Measurements from ENCODE around the gene RTN4IP1. TPM values are rescaled to one million over a fixed set of nuclear protein-coding genes. Genes with fewer than 3 reads are reported as not detected.
A peak's percentile ranks its signal among the peaks of the same experiment; 100 is the strongest.
"Not testable (repeated sequence)": the region's sequence is repeated elsewhere in the genome, so short reads cannot be mapped to it uniquely, and the experiment has no call there.

Gene RTN4IP1
- total RNA-seq, 1 donor from 2014 or later: 6.9 TPM

DNA sequence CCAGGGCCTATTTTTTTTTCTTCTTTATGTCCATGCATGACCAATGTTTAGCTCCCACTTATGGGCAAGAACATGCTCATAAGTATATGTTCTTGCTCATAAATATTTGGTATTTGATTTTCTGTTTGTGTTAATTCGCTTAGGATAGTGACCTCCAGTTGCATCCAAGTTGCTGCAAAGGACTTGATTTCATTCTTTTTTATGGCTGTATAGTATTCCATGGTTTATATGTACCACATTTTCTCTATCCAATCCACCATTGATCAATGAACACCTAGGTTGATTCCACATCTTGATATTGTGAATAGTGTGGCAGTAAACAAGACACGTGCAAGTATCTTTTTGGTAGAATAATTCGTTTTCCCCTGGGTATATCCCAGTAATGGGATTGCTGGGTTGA, 78.1 kb downstream of the RTN4IP1 start:
- no peak overlapping the region for H3K4me3 ChIP-seq (ENCODE audit: low read depth, low read length)
- DNase-seq (ENCODE audit: low read depth): no peak
- TF ChIP-seq, protein P1, sequence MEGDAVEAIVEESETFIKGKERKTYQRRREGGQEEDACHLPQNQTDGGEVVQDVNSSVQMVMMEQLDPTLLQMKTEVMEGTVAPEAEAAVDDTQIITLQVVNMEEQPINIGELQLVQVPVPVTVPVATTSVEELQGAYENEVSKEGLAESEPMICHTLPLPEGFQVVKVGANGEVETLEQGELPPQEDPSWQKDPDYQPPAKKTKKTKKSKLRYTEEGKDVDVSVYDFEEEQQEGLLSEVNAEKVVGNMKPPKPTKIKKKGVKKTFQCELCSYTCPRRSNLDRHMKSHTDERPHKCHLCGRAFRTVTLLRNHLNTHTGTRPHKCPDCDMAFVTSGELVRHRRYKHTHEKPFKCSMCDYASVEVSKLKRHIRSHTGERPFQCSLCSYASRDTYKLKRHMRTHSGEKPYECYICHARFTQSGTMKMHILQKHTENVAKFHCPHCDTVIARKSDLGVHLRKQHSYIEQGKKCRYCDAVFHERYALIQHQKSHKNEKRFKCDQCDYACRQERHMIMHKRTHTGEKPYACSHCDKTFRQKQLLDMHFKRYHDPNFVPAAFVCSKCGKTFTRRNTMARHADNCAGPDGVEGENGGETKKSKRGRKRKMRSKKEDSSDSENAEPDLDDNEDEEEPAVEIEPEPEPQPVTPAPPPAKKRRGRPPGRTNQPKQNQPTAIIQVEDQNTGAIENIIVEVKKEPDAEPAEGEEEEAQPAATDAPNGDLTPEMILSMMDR (conservative IDR thresholded peaks at IDR 0.05; ENCODE audit: low read depth, low read length): no peak

DNA sequence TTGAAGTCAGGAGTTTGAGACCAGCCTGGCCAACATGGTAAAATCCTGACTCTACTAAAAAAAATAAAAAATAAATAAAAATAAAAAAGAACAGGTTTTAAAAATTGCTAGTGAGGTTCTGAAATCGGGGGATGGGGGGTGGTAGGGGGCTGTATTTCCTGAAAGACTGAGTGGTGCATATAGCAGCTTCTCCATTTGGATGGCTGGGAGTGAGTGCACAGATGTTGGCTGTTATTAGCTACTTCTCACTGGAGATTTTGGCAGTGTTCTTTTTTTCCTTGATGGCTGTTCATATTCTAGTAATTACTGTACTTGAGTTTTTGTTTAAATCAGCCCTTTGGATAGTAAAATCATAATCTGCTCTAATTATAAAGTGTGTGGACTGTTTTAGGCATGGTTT, 79.8 kb downstream of the RTN4IP1 start:
- TF ChIP-seq, protein P1 (conservative IDR thresholded peaks at IDR 0.05; ENCODE audit: low read depth, low read length): no peak
- H3K4me3 ChIP-seq (ENCODE audit: low read depth, low read length): no peak overlapping the region
- DNase-seq (ENCODE audit: low read depth): no peak

DNA sequence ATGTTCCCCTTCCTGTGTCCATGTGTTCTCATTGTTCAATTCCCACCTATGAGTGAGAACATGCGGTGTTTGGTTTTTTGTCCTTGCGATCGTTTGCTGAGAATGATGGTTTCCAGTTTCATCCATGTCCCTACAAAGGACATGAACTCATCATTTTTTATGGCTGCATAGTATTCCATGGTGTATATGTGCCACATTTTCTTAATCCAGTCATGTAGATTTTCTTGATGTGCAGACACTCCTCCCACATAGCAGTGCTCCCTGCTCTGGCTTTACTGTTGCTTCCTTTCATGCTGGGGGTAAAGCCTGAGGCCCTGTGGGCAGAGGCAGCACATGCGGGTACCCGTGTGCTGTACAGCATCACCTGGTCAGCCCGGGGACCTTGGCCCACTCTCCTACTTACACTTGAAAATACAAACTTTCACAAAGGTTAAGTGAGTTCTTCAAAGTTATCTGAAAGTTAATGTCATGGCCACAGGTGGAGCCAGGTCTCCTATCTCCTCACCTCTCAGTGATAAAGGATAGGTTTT, 80.3 kb downstream of the RTN4IP1 start:
- H3K4me3 ChIP-seq (ENCODE audit: low read depth, low read length); DNase-seq (ENCODE audit: low read depth): not testable (repeated sequence)

GRCh38 chr6:106547601-106548453, 81.5 kb downstream of the RTN4IP1 start:
- H3K4me3 ChIP-seq (ENCODE audit: low read depth, low read length): no peak overlapping the region
- TF ChIP-seq, protein P1 (conservative IDR thresholded peaks at IDR 0.05; ENCODE audit: low read depth, low read length): no peak
- no peak for DNase-seq (ENCODE audit: low read depth)

DNA sequence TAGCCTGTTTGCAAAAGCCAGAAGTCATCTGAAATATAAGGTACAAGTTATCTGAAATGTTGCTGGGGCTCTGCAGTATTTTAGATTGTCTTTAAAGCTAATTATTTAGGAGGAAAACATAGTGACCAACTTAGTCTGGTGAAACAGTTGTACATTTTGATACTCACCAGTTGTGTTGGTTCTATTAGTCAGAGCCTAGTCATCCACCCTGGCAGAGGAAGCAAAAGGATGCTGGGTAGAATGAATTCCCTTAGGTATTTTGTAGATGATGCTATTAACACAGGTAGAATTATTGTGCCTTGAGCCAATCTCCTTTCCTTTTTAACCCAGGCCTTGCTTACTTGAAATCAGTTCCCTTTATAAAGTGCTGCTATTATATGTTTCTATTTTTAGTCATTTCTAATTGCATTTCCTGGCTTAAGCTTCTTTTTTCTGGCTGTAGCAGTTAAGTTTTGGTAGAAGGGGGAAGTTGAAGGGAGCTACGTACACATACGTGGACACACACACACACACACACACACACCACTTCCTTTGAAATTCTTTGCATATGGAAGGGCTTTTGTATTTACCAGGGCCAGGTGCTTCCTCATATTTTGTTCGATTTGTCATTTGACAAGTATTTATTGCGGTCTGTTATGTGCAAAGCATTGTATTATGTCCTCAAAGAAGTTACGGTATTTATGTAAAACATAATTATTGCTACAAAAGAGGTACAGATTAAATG, 82.4 kb downstream of the RTN4IP1 start:
- DNase-seq (ENCODE audit: low read depth): peak; percentile 52
- TF ChIP-seq, protein P1 (conservative IDR thresholded peaks at IDR 0.05; ENCODE audit: low read depth, low read length): no peak
- no peak overlapping the region for H3K4me3 ChIP-seq (ENCODE audit: low read depth, low read length)

DNA sequence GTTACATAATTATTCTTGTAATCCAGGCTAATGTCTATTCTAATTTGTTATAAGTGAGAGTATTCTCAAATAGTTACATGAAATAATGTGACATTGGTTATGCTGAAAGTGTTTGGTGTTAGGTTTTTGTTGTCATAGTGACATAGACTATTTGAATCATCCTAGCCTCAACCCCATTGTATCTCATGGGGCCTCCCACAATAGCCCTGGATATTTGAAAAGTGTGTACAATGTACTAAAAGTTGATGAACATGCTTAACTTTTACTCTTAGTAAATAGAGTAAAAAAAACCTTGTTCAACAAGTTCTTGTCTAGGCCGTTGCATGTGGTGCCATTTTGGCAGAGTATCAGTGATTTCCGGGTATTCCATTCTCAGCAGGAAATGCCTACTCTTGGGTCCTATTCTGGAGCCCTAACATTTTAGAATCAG, 83.0 kb downstream of the RTN4IP1 start:
- no peak overlapping the region for H3K4me3 ChIP-seq (ENCODE audit: low read depth, low read length)
- no peak for DNase-seq (ENCODE audit: low read depth)
- TF ChIP-seq, protein P1 (conservative IDR thresholded peaks at IDR 0.05; ENCODE audit: low read depth, low read length): no peak

GRCh38 chr6:106540907-106541306, 88.4 kb downstream of the RTN4IP1 start:
- H3K4me3 ChIP-seq (ENCODE audit: low read depth, low read length): no peak overlapping the region
- DNase-seq (ENCODE audit: low read depth): no peak
- TF ChIP-seq, protein P1 (conservative IDR thresholded peaks at IDR 0.05; ENCODE audit: low read depth, low read length): no peak

All from epithelial cell of proximal tubule (primary cell).